GM23248 (cell line): Measurements from ENCODE around the gene GYPA. TPM values are rescaled to one million over a fixed set of nuclear protein-coding genes. Genes with fewer than 3 reads are reported as not detected.

Source experiments
- DNase-seq: peaks from one replicate; pipeline ENCODE4 v3.0.0-alpha.2; 2015
- H2AFZ ChIP-seq: fragments of 200-600 bp; sonication (generic); 2 replicates; pipeline ENCODE4 v1.6.1; 2016; ENCODE audit warnings: antibody characterized with exemption
- H3F3A ChIP-seq: fragments of 200-600 bp; sonication (generic); 2 replicates; pipeline ENCODE4 v1.6.1; 2016; ENCODE audit warnings: mild to moderate bottlenecking, antibody characterized with exemption, mixed run types; ENCODE audit not compliant: insufficient read depth
- H3K27ac ChIP-seq: fragments of 200-600 bp; sonication (generic); 2 replicates; pipeline ENCODE4 v1.5.1; 2016; ENCODE audit warnings: mild to moderate bottlenecking
- H3K27me3 ChIP-seq: fragments of 200-600 bp; sonication (generic); replicated peaks from 2 replicates; pipeline ENCODE4 v1.6.1; 2016; ENCODE audit warnings: mild to moderate bottlenecking; ENCODE audit not compliant: insufficient read depth
- H3K36me3 ChIP-seq: fragments of 200-600 bp; sonication (generic); 2 replicates; pipeline ENCODE4 v1.6.1; 2016; ENCODE audit warnings: low read depth, mild to moderate bottlenecking
- H3K4me1 ChIP-seq: fragments of 200-600 bp; sonication (generic); 2 replicates; pipeline ENCODE4 v1.6.1; 2016; ENCODE audit warnings: mild to moderate bottlenecking; ENCODE audit not compliant: insufficient read depth
- H3K4me2 ChIP-seq: fragments of 200-600 bp; sonication (generic); one replicate; pipeline ENCODE4 v1.6.1; 2016; ENCODE audit warnings: mild to moderate bottlenecking; ENCODE audit not compliant: unreplicated experiment
- H3K4me3 ChIP-seq: fragments of 200-600 bp; sonication (generic); 2 replicates; pipeline ENCODE4 v1.5.1; 2016; ENCODE audit warnings: mild to moderate bottlenecking
- H3K79me2 ChIP-seq: fragments of 200-600 bp; sonication (generic); 2 replicates; pipeline ENCODE4 v1.6.1; 2016; ENCODE audit warnings: mild to moderate bottlenecking; ENCODE audit not compliant: insufficient read depth
- H3K9ac ChIP-seq: fragments of 200-600 bp; sonication (generic); 2 replicates; pipeline ENCODE4 v1.6.1; 2016; ENCODE audit warnings: mild to moderate bottlenecking
- H3K9me2 ChIP-seq: fragments of 200-600 bp; sonication (generic); 2 replicates; pipeline ENCODE4 v1.6.1; 2016; ENCODE audit warnings: mixed run types, mild to moderate bottlenecking, moderate library complexity; ENCODE audit not compliant: insufficient read depth
- H3K9me3 ChIP-seq: fragments of 200-600 bp; sonication (generic); one replicate; pipeline ENCODE4 v1.6.1; 2017; ENCODE audit warnings: low read depth
- H4K20me1 ChIP-seq: fragments of 200-600 bp; sonication (generic); 2 replicates; pipeline ENCODE4 v1.6.0; 2016; ENCODE audit not compliant: insufficient read depth
- EZH2 ChIP-seq: fragments of 200-600 bp; sonication (generic); IDR thresholded peaks from 2 replicates; pipeline ENCODE4 v1.6.1; 2018; ENCODE audit warnings: antibody characterized with exemption, mild to moderate bottlenecking; ENCODE audit not compliant: insufficient read depth, poor library complexity, severe bottlenecking
- EZH2phosphoT487 ChIP-seq: fragments of 200-600 bp; sonication (generic); IDR thresholded peaks from 2 replicates; pipeline ENCODE4 v1.6.1; 2018; ENCODE audit warnings: antibody characterized with exemption, moderate library complexity, mild to moderate bottlenecking, low read depth; ENCODE audit not compliant: insufficient read depth
- WGBS, 2 experiments: methylation state at CpG; one replicate each; pipeline ENCODE4 v1.1.6; 2015 to 2017; ENCODE audit warnings: low lambda C conversion rate in 2 of 2, low coverage in 1 of 2; ENCODE audit errors: missing lambda C conversion rate in 2 of 2; 5-methylcytosine and 5-hydroxymethylcytosine counted together
- in situ Hi-C: fragments of 300-500 bp; cut with MboI; formaldehyde crosslinking; loops from 2 replicates; pipeline ENCODE4 v1.15.0; 2020
- polyA plus RNA-seq: library from polyadenylated mRNA; unstranded; fragments of >200 nt; fragmentation: Nextera tagmentation; extraction: Ambion mirVana; gene quantifications from 2 replicates; pipeline ENCODE4 v1.2.1, GENCODE V29; 2016
- total RNA-seq: library from RNA; depleted of rRNA; stranded (reverse); fragments of >200 nt; shearing (Covaris generic); gene quantifications from 2 replicates; pipeline ENCODE4 v1.2.3, GENCODE V29; 2014

GYPA gene
- total and polyA plus RNA-seq, 2 experiments from 2014 or later = not detected

GRCh38 chr4:144183165-144183564 is 42.6 kb upstream of the GYPA start:
- H3K79me2 ChIP-seq = no peaks in the 10 kb centered on the region
- DNase-seq = no peak
- H3K4me2 ChIP-seq = no peak overlapping the region
- no peak overlapping the region for H3K27ac ChIP-seq
- H3K9me2 ChIP-seq = no peaks in the 10 kb centered on the region
- H3K4me3 ChIP-seq = no peak overlapping the region
- TF ChIP-seq EZH2 (no peak), EZH2phosphoT487 (no peak)
- no peaks in the 10 kb centered on the region for H3K4me1 ChIP-seq
- H3F3A ChIP-seq = no peaks in the 10 kb centered on the region
- H3K27me3 ChIP-seq = no peaks in the 10 kb centered on the region
- WGBS, 2 experiments = 36 to 42% methylated on average over 2 of the region's 2 CpGs
- no peak overlapping the region for H2AFZ ChIP-seq
- H3K9me3 ChIP-seq = no peaks in the 10 kb centered on the region
- no peak overlapping the region for H3K9ac ChIP-seq
- no peaks in the 10 kb centered on the region for H4K20me1 ChIP-seq
- no peaks in the 10 kb centered on the region for H3K36me3 ChIP-seq
- in situ Hi-C loops = loop anchor here (25.0 kb wide), 3 partner anchors 604 to 1404 kb away; no protein-coding TSS in a partner anchor

- in situ Hi-C loops = loop anchor here (25.0 kb wide), 3 partner anchors 606 to 1406 kb away; no protein-coding TSS in a partner anchor
Observed at GRCh38 chr4:144181391-144181790, 40.9 kb upstream of the GYPA start.

GRCh38 chr4:144179152-144179739 is 38.7 kb upstream of the GYPA start:
- Histone ChIP-seq H3K79me2 (no peaks in the 10 kb centered on the region), H3K9ac (no peak overlapping the region), H3K36me3 (no peaks in the 10 kb centered on the region), H3K4me1 (no peaks in the 10 kb centered on the region), H3F3A (no peaks in the 10 kb centered on the region), H3K9me2 (no peaks in the 10 kb centered on the region), H3K4me2 (no peak overlapping the region), H3K4me3 (no peak overlapping the region), H4K20me1 (no peaks in the 10 kb centered on the region), H2AFZ (no peak overlapping the region), H3K27ac (no peak overlapping the region), H3K9me3 (no peaks in the 10 kb centered on the region), H3K27me3 (no peaks in the 10 kb centered on the region)
- TF ChIP-seq EZH2 (no peak), EZH2phosphoT487 (no peak)
- WGBS, 2 experiments = 24 to 38% methylated on average over 1 of the region's 1 CpG
- in situ Hi-C loops = loop anchor here (25.0 kb wide), 3 partner anchors 608 to 1408 kb away; no protein-coding TSS in a partner anchor
- DNase-seq = no peak

More at GRCh38 chr4:144181391-144181790, 40.9 kb upstream of the GYPA start:
- TF ChIP-seq EZH2 = no peak
- no peak for TF ChIP-seq EZH2phosphoT487
- Histone ChIP-seq H3K27me3 (no peaks in the 10 kb centered on the region), H3K9me3 (no peaks in the 10 kb centered on the region), H3K9me2 (no peaks in the 10 kb centered on the region), H3K9ac (no peak overlapping the region), H2AFZ (no peak overlapping the region), H3K4me1 (no peaks in the 10 kb centered on the region), H3K4me3 (no peak overlapping the region), H3K36me3 (no peaks in the 10 kb centered on the region), H4K20me1 (no peaks in the 10 kb centered on the region), H3K4me2 (no peak overlapping the region), H3F3A (no peaks in the 10 kb centered on the region), H3K79me2 (no peaks in the 10 kb centered on the region), H3K27ac (no peak overlapping the region)
- DNase-seq = no peak
- WGBS, 2 experiments = 71 to 74% methylated on average over 8 of the region's 8 CpGs

- Histone ChIP-seq H3K27ac (no peak overlapping the region), H3F3A (no peaks in the 10 kb centered on the region), H3K9me3 (no peaks in the 10 kb centered on the region), H3K4me1 (no peaks in the 10 kb centered on the region), H3K9ac (no peak overlapping the region), H3K4me2 (no peak overlapping the region), H3K9me2 (no peaks in the 10 kb centered on the region), H4K20me1 (no peaks in the 10 kb centered on the region), H3K36me3 (no peaks in the 10 kb centered on the region), H3K27me3 (no peaks in the 10 kb centered on the region), H3K79me2 (no peaks in the 10 kb centered on the region), H3K4me3 (no peak overlapping the region), H2AFZ (no peak overlapping the region)
- 69 to 73% methylated on average over 2 of the region's 2 CpGs for WGBS, 2 experiments
- no peak for DNase-seq
- TF ChIP-seq EZH2phosphoT487 (no peak), EZH2 (no peak)
- in situ Hi-C loops = loop anchor here (25.0 kb wide), 3 partner anchors 609 to 1409 kb away; no protein-coding TSS in a partner anchor
Observed at GRCh38 chr4:144178414-144178813, 37.9 kb upstream of the GYPA start.
